Ovary (tissue), 3 donors: Measurements from ENCODE around the gene PPT1.

ENCODE experiments used
- EP300 ChIP-seq: sonication (generic); formaldehyde crosslinking; IDR thresholded peaks from one replicate; pipeline ENCODE4 v1.6.1; 2017; ENCODE audit warnings: antibody characterized with exemption
- TF ChIP-seq, protein P1 (sequence below), 3 donors: fragments of 450-650 bp in 2 of 3; fragments of 200-600 bp in 1 of 3; IDR thresholded peaks; one replicate each; pipeline versions ENCODE4 v1.5.1 to v1.8.0; 2016 to 2022; ENCODE audit warnings: antibody characterized with exemption in 3 of 3, mild to moderate bottlenecking in 1 of 3
- donor health status: DM: no; HTN: no; CAD: no.

DNA sequence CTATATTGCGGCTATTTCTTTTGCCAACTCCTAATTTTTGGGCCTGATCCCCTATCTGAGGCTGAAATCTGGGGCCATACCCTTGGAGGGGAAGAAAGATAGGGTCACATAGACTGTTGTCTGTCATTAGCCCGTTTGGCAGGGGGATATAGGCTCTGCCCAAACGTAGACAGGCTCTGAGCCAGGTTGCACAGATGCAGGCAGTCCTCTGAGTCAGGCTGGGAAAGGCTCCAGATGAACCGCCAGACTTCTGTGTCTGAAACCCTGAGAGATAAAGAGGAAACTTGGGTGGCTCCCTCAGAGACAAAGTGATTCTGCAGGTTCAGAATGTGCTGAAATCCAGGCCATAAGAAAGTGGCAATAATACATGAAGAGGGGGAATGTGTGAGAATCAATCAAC lies 60.5 kb downstream of the PPT1 start:
- TF ChIP-seq, protein P1, sequence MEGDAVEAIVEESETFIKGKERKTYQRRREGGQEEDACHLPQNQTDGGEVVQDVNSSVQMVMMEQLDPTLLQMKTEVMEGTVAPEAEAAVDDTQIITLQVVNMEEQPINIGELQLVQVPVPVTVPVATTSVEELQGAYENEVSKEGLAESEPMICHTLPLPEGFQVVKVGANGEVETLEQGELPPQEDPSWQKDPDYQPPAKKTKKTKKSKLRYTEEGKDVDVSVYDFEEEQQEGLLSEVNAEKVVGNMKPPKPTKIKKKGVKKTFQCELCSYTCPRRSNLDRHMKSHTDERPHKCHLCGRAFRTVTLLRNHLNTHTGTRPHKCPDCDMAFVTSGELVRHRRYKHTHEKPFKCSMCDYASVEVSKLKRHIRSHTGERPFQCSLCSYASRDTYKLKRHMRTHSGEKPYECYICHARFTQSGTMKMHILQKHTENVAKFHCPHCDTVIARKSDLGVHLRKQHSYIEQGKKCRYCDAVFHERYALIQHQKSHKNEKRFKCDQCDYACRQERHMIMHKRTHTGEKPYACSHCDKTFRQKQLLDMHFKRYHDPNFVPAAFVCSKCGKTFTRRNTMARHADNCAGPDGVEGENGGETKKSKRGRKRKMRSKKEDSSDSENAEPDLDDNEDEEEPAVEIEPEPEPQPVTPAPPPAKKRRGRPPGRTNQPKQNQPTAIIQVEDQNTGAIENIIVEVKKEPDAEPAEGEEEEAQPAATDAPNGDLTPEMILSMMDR (IDR thresholded peaks at IDR 0.05): no peak
- no peak for TF ChIP-seq EP300
